ENCODE data around the gene ITGB1BP2.
"Not testable (repeated sequence)": the region's sequence is repeated elsewhere in the genome, so short reads cannot be mapped to it uniquely, and the experiment has no call there.

ITGB1BP2 gene

DNA sequence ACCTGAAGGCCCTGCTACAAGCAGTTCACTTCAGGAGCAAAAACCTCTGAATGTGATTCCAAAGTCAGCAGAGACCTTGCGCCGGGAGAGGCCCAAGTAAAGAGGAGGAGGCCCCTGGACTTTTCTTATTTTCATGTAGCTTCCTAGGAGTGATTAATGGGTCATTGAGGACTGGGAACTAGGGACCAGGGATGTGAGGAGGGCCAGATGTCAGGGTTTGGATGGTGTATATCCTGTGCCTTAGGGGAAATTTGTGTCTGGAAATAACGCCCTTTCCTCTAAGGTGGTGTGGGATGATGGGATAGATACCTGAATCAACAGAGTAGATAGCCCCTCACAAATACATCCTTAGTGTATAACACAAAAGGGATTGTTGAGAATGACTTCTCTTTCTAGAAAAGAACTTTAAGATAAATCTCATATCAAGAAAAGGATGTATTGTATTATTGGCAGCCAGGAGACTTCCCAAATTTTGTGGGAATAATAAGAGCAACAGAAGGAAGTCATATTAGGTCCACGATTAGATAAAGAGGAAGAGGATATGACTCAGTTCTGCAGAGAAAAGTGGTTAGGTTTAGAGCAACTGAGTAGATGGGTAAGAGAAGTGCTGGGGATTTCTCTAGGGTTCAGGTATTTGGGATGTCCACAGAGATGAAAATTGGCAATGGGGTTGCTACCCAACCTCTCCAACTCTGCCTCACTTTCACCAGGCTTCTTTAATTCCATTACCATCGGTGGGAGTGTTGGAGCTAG, 1.1 kb downstream of the ITGB1BP2 start:
- no peak for DNase-seq (ENCODE audit: low read depth)

DNA sequence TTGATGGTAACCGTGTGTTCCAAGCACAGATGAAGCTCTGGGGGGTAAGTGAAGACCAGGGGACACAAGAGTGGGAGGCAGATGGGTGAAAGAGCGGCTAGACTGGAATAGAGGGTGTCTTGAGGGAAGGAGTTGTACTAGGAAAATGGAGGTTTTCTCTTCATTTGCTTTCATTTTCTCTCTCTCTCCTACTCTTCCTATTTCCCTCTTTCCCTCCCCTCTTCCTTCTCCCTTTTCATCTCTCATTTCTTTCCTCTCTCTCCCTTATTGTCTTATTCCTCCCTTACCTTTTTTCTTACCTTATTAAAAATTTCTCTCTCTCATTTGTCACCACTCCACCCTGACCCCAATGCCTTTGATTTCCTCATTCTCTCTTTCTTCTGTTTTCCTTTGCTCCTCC, 3.0 kb downstream of the ITGB1BP2 start:
- DNase-seq (ENCODE audit: low read depth) = no peak

GRCh38 chrX:71315917-71316316, 14.4 kb downstream of the ITGB1BP2 start:
- DNase-seq (ENCODE audit: low read depth) = no peak

- not testable (repeated sequence) for DNase-seq (ENCODE audit: low read depth)
Measured at GRCh38 chrX:71316959-71317358, 15.4 kb downstream of the ITGB1BP2 start.

DNA sequence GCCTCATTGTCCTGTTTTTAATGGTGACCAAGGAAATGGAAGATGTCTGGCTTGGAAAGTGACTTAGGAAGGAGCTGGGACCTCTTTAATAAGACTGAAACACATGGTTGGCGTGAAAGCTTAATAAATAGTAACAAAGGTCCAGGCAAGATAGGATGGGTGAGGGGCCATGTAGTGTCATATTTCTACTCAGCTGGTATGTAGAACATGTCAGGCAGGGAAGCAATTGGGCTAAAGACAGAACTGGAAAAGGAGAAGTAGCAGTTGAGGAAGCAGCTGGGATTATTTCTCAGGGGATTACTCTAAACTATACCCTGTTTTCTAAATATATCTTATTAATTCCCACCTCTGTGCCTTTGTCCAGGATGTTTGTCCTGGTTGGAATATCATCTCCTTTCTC, 18.6 kb downstream of the ITGB1BP2 start:
- no peak for DNase-seq (ENCODE audit: low read depth)

DNA sequence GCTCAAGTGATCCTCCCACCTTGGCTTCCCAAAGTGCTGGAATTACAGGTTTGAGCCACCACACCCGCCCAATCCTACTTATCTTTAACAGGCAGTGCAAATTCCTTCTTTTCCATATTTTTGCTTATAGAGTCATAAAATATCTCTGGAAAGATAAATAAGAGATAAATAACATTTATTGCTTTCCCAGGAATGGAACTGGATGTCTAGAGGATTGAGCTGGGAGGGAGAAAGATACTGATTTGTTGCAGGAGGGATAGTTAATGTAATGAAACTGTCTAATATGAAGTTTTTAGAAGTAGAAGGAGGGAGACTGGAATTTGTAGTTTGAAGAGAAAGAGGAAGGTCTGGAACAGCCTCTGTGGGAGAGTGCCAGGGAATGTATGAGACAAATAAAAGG, 20.2 kb downstream of the ITGB1BP2 start:
- no peak for DNase-seq (ENCODE audit: low read depth)

DNA sequence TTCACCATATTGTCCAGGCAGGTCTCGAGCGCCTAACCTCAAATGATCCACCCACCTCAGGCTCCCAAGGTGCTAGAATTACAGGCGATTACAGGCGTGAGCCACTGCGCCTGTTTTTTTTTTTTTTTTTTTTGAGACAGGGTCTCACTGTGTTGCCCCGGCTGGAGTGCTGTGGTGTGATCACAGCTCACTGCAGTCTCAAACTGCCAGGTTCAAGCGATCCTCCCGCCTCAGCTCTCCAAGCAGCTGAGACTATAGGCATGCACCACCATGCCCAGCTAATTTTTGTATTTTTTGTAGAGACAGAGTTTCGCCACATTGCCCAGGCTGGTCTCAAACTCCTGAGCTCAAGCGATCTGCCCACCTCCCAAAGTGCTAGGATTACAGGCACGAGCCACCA, 22.9 kb downstream of the ITGB1BP2 start:
- DNase-seq (ENCODE audit: low read depth) = not testable (repeated sequence)

- no peak for DNase-seq (ENCODE audit: low read depth)
Measured at GRCh38 chrX:71326394-71326793, 24.8 kb downstream of the ITGB1BP2 start.

- DNase-seq (ENCODE audit: low read depth) = not testable (repeated sequence)
Measured at GRCh38 chrX:71349151-71349665, 47.7 kb downstream of the ITGB1BP2 start.

DNA sequence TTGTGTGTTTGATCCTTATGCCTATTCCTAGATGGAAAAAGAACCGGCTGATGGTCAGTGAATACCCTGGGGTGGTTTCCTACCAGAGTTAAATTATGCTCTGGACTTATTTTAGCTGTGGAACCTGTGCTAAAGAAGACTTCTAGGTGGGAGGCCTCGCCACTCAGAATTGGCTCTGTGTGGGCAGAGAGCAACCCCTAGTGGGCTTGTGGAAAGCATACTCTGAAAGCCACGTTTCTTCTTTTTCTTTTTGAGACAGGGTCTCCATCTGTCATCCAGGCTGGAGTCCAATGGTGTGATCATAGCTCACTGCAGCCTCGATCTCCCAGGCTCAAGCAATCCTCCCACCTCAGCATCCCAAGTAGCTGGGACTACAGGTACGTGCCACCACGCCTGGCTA, 48.3 kb downstream of the ITGB1BP2 start:
- DNase-seq (ENCODE audit: low read depth) = not testable (repeated sequence)

- not testable (repeated sequence) for DNase-seq (ENCODE audit: low read depth)
Measured at GRCh38 chrX:71352439-71352838, 50.9 kb downstream of the ITGB1BP2 start.
